COLO668 (cell line): ENCODE data around the gene DGKG.

ENCODE experiments used
- DNase-seq: peaks from one replicate; lab custom pipeline; 2025; ENCODE audit not compliant: unreplicated experiment; lab: John Stamatoyannopoulos, UW

The DGKG gene

DNA sequence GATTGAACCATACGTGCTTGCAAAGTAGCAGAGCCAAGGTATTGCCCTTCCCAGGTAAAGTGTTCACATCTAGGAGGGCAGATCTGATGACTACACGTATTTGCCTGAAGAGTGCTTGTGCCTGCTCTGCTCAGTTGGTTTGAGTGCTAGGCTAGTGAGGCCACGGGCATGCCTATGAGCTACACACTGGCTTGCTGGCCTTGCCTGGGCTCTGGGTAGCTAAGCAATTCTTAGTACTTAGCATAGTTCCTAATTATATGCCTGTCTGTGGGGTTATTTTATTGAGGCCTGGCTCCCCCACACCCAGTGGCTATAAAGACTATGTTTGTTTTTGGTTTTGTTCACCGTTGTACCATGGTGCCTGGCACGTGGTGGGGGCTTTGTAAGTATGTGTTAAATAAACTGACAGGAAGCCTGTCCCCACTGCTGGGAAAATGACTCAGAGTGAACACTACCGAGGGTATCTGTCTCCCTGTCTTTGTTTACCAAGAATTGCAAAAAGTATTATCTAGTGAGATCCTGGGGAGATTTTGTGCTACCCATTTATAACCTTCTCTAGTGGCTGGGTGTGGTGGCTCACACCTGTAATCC is 181.0 kb downstream of the DGKG start:
- DNase-seq: no peak

DNA sequence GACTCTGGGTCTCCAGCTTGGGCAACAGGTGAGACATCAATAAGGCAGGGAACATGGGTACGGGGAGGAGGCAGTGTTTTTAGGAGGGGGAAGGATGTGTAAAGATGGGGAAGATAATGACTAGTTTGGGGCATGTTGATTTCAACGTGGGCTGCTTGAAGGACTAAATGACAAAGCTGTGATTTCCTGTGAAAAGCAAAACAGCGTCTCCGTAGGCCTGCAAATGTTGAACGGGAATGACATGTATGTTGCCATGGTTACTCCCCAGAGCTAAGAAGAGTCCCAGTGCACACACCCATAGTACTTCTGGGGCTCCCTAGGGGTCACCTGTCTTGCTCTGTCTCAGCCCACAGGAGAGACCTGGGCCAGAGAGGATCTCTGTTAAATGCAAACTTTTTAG is 181.9 kb downstream of the DGKG start:
- DNase-seq: no peak

DNA sequence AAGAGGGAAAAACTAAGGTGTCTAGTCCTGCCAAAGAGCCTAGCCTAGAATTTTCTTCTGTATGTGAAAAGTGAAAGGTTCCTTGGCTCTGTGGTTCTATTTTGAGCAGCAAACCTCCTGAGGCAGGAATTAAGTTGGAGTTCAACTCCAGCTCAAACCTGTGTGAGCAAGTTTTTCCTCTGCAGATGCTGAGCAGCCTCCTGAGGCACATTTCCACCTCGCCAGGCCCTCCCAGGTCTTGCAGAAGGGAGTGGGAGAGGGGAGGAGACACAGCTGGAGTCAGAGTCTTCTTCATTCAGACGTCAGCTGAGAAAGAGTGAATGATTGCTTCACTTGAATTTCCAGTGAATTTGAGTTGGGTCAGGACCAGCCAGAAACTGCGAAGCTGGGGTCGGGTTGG is 183.6 kb downstream of the DGKG start:
- no peak for DNase-seq

DNA sequence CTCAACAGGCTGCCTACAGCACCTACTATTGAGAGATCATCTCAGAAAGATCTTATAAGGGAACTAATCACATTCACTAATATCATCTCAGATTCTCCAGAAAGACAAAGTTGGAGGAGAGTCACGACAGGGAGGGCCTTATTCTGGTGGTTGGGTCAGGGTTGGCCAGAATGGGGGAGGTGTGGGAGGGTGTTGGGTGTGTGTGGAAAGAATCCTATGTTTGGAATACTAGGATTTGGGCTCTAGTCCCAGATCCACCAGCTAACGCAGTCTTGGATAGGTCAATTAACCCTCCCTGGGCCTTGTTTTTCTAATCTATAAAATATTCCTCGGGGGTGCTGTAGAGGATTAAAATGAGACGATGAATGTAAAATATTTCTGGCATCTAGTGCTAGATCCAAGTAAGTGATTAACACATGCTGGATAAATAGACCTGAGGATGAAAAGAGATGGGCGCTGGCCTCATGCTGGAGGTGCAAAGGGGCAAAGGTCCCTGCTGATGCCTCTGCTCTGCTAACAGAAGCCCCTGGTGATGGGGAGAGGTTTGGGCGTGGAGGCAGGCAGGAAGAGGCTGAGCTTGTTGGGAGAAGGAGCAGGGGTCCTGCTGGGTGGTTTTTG is 185.6 kb downstream of the DGKG start:
- DNase-seq: no peak

DNA sequence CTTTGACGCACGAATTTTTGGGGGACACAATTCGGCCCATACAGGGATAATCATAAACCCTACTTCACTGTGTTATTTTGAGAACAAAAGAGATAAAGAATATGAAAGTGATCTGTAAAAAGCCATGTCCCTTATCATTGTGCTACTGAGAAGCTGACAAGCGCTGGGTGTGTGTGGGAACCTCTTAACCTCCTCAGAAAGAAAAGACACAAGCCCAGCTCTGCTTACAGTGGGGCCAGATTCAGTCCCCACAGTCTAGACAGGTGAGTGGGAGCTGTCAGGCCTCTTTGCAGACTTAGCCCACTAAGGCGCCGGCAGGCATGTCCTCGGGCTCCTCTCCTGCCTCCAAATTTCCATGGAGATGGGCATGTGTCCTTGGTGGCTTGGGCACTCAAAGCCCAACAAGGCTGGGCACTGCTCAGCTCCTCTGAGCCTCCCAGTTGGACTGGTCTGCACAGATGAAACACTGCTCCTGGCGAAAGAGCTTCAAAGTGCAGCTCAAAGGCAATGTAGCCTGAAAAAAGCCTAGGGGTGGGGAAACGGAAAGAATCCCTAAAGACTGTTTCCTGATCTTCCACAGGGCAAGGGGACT is 188.7 kb downstream of the DGKG start:
- DNase-seq: no peak

DNA sequence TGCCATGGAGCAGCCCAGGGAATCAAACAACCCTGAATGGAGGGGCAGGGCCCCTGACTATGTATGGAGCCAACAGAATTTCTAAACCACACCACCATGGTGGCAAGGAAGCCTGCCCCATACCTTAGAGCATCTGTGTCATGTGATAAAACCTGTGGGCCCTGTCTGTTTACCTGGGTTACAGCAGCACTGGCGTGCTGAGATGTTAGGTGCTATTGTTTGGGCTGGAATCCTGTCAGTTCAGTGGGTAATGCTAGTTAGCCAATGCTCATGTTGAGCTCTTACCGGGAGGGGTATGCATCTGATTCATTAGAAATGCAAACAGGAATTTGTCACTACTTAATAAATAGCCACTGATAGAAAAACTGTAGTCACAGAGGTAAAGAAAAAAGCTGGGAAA is 189.7 kb downstream of the DGKG start:
- no peak for DNase-seq

DNA sequence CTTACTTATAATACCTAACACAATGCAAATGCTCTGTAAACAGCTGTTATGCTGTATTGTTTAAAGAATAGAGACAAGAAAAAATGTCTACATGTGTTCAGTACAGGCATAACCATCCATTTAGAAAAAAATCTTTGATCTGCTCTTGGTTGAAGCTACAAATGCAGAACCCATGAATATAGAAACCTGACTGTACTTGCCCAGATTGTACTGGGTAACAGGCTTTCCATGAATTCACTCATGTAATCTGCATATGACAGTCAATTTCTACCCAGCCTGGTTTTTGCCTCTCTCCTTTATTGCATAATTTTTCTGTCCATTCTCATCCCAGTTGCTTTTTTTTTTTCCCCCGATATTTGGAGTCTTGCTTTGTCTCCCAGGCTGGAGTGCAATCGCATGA is 190.5 kb downstream of the DGKG start:
- no peak for DNase-seq

DNA sequence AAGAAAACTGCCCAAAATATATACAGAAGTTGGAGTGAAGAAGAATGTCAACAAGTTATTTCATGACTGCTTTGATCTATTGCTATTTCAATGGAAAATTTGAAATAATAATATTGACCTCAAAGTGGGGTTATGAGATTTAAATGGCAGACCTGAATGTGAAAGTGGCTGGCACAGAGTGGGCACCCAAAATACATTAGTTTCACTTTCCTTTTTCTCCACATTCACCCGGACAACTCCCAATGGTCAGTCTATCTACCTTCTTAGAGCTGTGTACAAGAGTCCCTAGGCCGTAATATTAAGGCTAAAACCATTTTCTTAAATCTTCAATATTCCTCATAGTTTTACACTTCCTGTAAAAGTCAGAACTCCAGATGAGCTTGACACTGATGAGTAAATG is 191.5 kb downstream of the DGKG start:
- no peak for DNase-seq

DNA sequence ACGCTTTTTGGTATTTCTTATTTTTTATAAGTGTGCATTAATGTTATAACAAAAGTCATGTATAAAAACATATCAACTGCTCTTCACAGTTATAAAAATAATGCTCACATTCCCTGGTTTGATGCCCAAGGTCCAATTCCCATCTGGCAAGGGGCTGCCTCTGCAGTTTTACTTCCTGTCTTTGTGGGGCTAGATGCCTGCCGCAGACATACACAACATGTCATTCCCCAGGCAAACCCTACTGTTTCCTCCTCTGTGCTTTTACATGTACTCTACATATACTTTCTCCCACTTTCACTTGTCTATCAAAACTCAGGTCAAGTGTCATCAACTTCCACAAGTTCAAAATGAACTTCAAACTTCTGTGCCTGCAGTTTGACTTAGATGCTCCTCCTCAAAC is 192.7 kb downstream of the DGKG start:
- DNase-seq: no peak

DNA sequence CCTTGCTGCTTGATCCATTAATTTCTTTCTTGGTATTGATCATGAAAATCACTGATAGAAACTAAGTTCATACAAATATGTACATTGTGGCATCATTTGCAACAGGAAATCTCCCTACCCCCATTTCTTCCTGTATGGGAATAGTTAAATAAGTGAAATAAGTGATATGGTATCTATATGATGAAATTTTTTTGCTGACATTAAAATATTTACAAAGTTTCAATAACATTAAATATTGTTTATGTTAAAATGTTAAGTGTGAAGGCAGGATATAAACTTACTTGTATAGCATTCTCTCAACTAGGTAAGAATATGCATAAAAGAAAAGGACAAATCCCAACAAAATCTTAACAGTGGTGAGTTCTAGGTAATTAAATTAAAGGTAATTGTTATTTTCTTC is 193.1 kb downstream of the DGKG start:
- DNase-seq: no peak

DNA sequence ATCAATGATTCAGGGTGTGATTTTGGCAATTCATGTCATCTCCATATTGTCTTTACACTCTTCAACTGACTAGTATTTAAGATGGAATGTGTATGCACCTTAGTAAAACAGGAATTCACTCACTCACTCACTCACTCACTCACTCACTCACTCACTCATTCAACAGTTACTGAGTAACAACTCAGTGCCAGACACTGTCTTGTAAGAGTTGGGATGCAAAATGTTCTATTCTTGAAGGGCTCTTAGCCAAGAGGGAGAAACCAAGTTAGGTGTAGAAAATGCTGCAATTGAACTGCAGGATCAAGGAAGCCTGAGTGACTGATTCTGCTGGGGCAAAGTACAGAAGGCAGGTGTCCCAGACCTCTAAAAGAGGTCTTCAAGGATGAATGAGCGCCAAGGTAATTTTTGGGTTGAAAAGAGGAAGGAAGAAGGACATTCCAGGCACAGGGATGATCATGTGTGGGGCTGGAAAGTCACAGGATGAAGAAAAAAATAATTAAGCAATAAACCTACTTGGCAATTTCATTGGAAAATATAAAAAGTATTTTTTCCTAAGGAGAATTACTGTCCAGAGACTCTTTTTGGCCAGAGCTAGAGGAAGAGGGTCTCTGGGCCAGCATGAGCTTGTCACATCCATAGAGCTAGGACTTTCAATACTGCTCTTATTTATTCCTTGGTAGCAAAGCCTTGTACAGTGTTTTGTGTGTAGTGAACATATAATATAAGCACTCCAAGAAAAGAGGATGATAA is 194.2 kb downstream of the DGKG start:
- no peak for DNase-seq

DNA sequence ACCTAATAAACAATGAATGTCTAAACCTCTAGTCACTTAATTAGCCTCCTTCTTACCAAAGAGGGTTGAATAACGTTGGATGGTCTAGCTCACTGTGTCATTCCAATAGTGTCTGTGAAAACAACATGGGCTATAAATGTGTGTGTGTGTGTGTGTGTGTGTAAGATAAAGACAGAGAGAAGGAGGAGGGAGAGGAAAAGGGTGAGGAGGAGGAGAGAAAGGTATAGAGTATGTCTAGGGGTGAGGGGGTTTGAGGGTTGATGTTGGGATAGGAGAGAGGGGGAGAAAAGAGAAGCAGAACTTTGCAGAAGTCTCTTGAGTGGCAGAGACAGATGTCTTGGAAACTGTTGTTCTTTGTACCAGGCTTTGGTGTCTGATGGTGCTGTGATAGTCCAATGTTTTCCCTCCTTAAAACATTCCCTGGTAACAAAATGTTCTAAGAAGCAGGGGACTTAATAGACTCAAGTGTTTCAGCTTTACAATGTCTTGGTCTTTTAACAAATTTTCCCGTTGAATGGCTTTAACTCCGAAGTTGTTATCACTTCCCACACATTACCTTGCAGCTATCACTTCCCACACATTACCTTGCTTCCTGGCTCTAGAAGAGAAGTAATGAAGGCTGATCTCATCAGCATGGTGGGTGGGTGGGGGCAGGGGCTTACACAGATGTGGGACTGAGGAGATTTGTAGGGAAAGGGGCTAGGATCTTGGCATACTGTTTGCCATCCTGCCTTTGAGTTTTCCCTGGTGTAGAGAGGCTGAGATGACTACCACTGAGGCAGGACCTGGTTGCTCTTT is 195.3 kb downstream of the DGKG start:
- DNase-seq: no peak

DNA sequence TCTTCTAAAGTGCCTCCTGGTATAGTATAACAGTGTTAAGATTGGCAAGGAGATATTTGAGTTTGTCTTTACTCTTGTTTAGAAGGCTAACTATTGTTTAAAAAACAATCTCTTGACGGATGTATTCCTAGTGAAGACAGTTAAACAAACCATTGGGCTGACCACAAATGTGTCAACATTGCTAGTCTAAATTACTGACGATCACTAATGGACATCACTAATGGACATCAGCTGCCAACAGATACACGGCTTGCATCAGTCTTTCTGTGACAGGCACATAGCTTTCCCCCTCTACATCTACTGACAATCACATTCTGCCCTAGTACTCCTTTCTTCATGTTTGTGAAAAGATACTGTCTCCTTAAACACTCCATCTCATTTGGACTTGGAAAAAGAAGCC is 196.0 kb downstream of the DGKG start:
- DNase-seq: no peak

DNA sequence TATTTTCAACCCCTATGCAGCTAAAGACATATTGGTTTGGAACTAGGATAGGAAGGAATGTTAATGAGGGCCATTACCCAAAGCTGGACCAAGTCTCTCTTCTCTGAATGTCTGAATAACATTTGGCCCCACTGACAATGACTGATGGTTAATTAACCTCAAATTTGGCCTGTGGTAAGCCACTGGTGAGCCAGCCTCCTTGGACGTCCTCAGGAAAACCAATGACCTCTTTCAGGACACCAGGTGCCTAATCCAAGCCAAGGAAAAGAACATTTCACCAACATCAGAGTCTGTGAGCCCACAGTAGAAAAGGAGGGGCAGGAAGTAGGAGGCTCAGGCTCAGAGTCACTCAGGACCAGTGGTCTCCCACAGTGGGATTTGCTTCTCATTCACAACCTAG is 196.7 kb downstream of the DGKG start:
- DNase-seq: no peak

DNA sequence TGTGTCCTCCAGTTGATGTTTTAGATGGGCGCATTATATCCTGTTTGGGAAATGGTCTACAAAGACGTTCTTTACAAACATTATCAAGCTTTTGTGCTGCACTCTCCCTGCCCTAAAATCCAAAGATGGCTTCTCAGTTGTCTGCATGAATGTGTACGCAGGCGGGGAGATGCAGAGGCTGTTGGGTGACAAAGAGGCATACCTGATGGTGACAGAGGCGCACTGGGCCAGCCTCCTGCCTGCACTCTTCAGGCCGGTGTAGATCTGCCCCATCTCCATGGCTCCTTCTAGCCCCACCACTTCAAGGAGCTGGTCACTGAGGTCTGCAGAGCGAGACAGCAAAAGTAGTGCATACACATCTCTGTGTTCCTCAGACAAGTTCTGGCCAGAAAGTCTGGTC is 197.3 kb downstream of the DGKG start:
- DNase-seq: no peak

DNA sequence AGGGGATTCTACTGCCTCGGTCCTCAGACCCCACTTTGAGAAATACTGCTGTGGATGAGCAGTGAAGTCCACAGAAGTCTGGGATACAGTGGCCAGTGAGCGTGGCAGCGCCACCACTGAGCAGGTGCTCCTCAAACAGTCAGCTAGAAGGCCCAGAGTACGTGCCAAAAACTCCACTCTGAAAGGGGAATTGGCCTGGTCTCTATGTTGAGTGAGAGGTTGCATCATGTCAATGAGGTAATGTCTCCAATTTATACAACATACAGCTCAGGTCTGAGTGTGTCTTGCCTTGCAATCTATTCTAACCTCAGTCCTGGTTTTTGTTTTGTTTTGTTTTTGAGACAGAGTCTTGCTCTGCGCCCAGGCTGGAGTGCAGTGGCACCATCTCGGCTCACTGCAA is 199.8 kb downstream of the DGKG start:
- DNase-seq: no peak

DNA sequence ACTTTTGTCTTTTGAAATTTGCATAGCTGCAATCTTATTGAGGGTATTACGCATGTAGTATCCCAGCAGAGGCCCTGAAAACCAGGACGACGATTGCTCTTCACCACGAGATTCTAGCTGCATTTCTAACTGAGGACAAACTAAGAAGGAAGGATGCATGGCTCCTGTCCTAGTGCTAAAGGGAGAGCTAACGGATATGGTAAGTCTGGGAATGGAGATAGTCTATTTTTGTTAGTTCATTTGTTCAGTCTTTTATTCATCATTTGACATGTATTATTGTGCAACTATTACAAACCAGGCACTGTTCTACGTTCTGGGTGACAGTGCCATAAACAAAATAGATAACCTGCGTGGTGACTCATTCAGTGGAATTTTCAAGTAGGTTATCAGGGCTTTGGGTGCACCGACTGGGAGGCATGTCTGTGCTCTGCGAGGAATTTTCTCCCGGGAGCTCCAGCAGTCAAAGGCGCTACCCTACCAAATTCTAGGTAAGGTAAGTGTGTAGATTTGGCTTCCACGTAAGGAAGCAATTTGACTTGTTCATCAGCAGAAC is 201.3 kb downstream of the DGKG start:
- DNase-seq: no peak

DNA sequence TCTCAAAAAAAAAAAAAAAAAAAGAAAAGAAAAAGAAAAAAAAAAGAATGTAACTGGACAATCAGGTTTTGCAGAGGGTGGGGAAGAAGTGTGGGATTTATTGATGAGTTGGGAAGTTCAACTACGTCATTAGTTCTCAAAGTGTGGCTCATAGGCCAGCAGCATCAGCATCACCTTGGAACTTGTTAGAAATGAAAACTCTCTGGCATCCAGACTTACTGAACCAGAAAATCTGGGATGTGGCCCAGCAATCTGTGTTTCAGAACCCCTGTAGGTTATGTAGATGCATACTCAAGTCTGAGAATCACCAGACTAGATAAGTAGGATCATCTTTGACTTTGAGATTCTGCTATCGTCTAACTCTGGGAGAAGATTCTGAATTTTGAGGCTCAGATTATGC is 207.4 kb downstream of the DGKG start:
- no peak for DNase-seq

DNA sequence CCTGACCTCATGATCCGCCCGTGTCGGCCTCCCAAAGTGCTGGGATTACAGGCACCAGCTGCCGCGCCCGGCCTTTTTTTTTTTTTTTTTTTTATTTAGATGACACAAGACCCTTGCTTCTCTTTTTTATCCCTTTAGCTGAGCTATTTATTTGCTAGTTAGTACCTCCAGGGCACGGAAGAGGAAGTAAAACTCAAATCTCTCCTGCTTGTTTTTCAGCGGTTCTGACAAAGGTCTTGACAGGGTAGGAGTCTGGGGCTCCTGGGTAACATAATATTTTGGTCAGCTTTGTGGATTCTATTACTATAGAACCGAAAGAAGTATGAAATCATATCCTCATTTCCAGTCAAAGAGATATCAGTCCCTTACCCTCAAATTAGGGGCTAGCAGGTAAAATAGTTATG is 209.1 kb downstream of the DGKG start:
- no peak for DNase-seq

DNA sequence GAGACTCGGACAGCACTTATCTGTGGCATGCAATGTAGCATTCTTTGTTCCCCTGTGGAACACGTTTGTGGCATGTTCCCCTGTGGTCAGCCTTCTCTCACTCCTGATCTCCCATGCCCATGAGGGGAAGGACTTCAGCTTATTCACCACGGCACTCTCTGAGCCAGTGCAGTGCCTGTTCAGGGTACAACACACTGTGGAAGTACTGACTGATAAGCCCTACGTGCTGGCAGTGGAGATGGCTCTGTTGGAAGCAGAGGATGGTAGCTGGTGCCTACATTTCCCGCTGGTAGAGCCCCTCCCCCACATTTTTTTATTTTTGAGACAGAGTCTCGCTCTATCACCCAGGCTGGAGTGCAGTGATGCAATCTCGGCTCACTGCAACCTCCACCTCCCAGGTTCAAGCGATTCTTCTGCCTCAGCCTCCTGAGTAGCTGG is 209.7 kb downstream of the DGKG start:
- no peak for DNase-seq
